GM21390 (cell line): Measurements from ENCODE around the gene DNM2.
"Not testable (repeated sequence)": the region's sequence is repeated elsewhere in the genome, so short reads cannot be mapped to it uniquely, and the experiment has no call there.

Experiments
- ATAC-seq: cut with Tn5 transposase; IDR thresholded peaks from one replicate; pipeline ENCODE4 v1.9.1; 2021; ENCODE audit not compliant: unreplicated experiment

Gene DNM2

GRCh38 chr19:10751109-10751953 is 33.5 kb downstream of the DNM2 start:
- no peak for ATAC-seq

DNA sequence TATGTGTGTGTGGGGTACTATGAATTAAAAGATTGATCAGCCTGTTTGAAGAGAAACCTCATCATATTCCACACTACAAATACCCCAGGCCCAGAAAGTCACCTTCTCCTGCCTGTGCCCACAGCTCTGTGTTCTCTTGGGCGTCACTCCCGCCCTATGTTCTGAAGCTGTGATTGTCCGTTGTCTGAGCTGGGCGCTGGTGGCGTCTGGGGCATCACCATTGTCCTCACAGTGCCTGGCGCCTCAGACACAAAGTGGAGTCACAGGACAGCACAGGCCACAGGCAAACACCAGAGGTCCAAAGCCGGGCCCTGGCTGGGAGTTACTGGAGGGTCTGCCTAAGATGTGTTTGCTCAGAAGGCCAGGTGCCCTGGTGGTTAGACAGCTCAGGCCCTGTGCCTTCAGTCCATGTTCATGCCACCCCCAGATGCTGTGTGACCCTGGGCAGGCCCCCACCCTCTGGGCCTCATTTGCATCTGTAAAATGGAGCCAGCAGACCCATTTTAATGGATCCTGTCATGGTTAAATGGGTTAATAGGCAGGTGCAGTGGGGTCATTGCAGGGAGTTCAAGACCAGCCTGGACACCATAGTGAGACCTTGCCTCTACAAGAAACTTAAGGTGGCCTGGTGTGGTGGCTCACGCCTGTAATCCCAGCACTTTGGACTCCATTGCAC is 34.5 kb downstream of the DNM2 start:
- no peak for ATAC-seq

DNA sequence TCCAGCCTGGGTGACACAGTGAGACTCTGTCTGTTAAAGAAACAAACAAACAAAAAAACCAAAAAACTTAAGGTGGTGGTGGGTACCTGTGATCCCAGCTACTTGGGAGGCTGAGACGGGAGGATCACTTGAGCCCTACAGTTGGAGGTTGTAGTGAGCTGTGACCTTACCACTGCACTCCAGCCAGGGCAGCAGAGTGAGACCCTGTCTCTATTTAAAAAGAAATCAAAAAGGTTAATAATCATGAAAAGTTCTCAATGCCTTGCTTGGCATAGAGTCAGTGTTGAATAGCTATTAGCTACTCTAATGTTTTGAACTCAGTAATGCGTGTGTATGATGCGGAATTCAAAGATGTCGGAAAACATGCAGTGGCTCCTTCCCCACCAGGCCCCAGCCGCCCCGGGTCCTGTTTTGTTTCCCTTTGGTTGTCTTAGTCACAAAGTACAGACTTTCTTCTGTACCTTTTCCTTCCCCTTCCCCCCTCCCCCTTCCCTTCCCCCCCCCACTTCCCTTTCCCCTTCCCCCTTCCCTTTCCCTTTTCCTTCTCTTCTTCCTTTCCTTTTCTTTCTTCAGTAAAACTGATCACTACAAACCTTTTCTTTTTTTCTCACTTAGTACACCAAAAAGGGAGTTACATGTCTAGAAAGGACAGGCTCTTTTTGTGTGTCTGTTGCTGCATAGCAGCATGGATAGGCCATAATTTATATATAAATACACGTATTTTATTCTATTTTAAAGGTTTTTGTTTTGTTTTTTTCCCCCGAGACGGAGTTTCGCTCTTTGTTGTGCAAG is 35.2 kb downstream of the DNM2 start:
- no peak for ATAC-seq

- no peak for ATAC-seq
Observed at GRCh38 chr19:10756371-10756770, 38.5 kb downstream of the DNM2 start.

DNA sequence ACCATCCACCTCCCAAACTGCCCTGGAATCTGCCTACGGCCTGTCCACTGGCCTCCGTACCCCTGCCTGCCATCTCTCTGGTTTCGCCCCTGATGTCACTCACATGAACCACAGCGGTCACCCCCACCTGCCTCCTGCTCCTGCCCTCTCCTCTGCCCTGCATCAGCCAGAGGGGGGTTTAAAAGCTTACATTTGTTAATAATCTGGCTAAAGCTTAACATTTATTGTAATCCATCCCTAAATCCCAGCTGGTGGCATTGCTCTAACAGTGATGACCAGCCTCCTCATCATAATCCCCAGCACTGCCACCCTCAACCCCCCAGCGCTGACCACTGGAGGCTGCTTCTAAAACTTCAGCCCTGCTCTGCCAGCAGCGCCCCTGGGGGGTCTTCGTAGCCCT is 38.9 kb downstream of the DNM2 start:
- ATAC-seq: no peak

GRCh38 chr19:10758050-10758449 is 40.2 kb downstream of the DNM2 start:
- ATAC-seq: not testable (repeated sequence)

DNA sequence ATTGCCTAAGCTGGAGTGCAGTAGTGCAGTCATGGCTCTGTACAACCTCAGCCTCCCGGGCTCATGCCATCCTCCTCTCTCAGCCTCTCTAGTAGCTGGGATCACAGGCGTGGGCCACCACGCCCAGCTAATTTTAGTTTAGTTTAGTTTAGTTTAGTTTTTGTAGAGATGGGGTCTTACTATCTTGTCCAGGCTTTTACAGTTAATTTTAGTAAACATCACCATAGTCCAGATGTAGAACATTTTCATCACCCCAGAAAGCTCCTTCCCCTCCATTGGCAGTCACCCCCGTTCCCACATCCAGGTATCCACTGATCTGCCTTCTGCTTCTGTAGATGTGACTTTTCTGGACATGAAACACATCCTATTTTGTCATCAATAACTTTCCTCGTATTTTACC is 41.1 kb downstream of the DNM2 start:
- ATAC-seq: no peak

- ATAC-seq: no peak
Observed at GRCh38 chr19:10760273-10760944, 42.5 kb downstream of the DNM2 start.

DNA sequence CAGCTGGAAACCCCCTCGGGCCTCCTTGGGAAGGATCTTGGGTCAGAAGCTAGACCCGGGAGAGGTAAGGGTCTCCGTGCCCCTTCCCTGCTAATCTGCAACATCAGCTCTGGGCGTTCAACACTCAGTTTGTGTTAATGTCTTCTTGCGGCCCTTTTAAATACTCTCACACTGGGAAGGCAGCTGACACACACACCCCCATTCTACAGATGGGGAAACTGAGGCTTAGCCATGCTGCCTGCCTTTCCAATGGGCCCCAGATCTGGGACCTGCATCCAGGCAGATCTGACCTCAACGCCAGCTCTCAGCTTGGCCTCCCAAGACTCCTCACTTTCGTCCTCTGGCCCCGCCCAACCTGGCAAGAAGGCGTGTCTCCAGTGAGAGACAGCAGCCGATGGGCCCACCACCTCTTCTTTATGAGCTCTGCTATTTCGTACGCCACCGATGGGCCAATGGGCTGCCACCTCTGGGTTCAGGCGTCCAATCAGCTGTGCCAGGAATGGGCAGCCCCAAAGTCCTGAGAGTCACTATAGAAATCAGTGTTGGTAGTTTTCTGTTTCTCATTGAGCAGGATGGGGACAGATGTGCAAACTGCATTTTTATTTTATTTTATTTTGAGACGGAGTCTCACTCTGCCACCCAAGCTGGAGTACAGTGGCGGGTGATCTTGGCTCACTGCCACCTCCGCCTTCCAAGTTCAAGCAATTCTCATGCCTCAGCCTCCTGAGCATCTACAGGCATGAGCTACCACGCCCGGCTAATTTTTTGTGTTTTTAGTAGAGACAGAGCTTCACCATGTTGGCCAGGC is 43.8 kb downstream of the DNM2 start:
- no peak for ATAC-seq

- no peak for ATAC-seq
Observed at GRCh38 chr19:10762656-10763055, 44.8 kb downstream of the DNM2 start.

DNA sequence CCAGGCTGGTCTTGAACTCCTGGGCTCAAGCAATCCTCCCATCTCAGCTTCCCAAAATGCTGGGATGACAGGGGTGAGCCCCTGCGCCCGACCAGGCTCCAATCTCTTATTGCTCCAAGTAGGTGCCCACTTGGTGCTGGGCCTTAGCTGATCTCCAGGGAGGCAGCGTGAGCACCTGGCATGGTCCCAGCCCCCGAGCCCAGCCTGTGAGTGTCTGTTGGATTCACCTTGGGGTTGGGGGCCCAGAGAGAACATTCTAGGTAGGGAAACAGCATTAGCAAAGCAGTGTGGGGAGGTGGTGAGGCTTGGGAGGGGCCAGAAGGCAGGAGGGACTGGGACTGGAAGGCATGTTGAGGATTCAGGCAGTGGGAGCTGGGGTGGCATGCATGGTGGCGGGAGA is 45.5 kb downstream of the DNM2 start:
- ATAC-seq: no peak

DNA sequence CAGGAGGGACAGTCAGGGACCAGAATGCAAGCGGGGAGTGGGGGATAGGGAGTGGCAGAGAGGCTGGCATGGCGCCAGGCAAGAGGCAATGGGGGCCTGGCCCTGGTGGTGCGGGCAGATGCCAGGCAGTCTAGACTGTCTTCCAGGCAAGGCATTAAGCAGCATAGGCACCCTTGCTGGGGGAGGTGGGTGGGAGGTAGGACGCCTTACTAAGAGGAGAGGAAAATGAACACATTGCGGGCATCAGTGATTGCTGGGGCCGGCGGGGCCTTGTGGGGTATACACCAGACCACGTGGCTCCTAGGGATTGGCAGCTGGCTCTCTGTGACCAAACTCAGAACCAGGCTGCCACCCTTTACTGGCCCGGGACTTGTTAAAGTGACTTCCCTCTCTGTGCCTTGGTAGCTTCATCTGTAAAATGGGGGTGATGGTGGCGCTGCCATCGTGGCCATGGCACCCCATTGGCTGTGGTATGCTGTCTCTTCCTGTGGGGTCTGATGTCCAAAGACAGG is 46.0 kb downstream of the DNM2 start:
- ATAC-seq: no peak

- ATAC-seq: no peak
Observed at GRCh38 chr19:10764340-10764894, 46.5 kb downstream of the DNM2 start.

DNA sequence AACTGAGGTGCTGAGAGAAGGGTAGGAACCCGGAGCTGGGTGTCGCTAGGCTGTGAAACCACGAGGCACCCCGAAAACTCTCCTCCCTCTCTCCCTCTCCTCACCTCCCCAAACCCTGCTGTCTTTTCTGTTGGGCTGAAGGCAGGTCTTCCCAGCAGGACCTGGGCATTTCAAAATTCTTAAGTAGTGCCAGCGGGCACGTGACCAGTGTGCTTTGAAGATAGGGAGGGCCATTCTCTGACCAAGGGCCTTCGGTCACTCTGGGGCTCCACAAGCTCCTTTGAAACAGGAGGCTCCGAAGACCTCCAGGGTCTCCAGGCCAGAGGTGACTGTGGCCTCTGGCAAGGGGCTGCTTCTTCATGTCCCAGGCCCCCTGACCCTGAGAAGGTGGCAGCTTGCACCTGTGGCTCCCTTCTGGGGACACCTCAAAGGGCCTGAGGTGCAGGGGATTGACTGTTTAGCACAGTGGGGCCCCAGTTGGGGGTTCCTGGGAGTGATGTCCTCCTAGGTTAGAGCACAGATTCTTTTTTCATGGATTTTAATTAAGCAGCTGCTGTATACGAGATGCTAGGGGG is 48.3 kb downstream of the DNM2 start:
- ATAC-seq: no peak

- no peak for ATAC-seq
Observed at GRCh38 chr19:10766671-10767201, 48.9 kb downstream of the DNM2 start.

GRCh38 chr19:10767726-10768125 is 49.8 kb downstream of the DNM2 start:
- ATAC-seq: no peak

GRCh38 chr19:10768369-10768768 is 50.5 kb downstream of the DNM2 start:
- no peak for ATAC-seq

DNA sequence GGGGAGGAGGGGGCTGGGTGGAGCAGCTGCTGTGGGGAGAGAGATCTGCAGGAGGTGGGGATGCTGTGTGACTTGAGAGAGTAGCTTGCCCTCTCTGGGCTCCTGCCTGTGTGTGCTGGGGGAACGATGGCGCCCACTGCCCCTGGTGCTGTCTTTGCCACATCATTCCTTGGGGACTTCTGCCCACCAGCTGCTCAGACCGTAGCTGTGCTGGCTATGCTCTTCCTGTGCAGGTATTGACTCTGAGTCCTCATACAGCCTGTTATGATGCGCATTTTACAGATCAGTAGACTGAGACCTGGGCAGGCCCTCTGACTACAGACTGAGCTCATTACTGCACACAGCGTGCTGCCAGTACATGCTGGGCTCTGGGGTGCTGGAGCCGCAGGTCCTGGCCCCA is 51.1 kb downstream of the DNM2 start:
- no peak for ATAC-seq
